GM13976 (cell line): ENCODE measurements around the gene ZNF283.
"Not testable (repeated sequence)": the region's sequence is repeated elsewhere in the genome, so short reads cannot be mapped to it uniquely, and the experiment has no call there.

ENCODE experiments used
- DNase-seq: peaks from one replicate; pipeline ENCODE4 v3.0.0; 2012; ENCODE audit warnings: low spot score
- CTCF ChIP-seq: IDR thresholded peaks from 2 replicates; pipeline ENCODE4 v1.5.1; 2012; ENCODE audit warnings: borderline replicate concordance, mild to moderate bottlenecking; ENCODE audit not compliant: insufficient read depth; ENCODE audit errors: extremely low read depth, missing control alignments, control extremely low read depth
- in situ Hi-C: fragments of 300-500 bp; cut with MboI; formaldehyde crosslinking; loops from one replicate; pipeline ENCODE4 v1.12.0; 2022; ENCODE audit warnings: low sequenced_read_pairs, mixed read lengths, inconsistent platforms; ENCODE audit not compliant: unreplicated experiment

Gene ZNF283

GRCh38 chr19:43820098-43820883 lies 6.8 kb upstream of the ZNF283 start:
- peak; percentile 49 for DNase-seq
- no peak for TF ChIP-seq CTCF
- in situ Hi-C loops, result no loop called here

- TF ChIP-seq CTCF, result no peak
- in situ Hi-C loops, result no loop called here
- no peak for DNase-seq
These were observed 6.3 kb upstream of the ZNF283 start for GRCh38 chr19:43820884-43821215.

GRCh38 chr19:43823856-43824255 lies 3.3 kb upstream of the ZNF283 start:
- in situ Hi-C loops, DNase-seq: not testable (repeated sequence)

GRCh38 chr19:43824572-43824971 lies 2.5 kb upstream of the ZNF283 start:
- DNase-seq, in situ Hi-C loops: not testable (repeated sequence)

GRCh38 chr19:43839139-43839538 lies 12.0 kb downstream of the ZNF283 start:
- TF ChIP-seq CTCF, result no peak
- in situ Hi-C loops, result no loop called here
- no peak for DNase-seq

- DNase-seq, result no peak
- no peak for TF ChIP-seq CTCF
- in situ Hi-C loops, result no loop called here
These were observed 14.9 kb downstream of the ZNF283 start for GRCh38 chr19:43842007-43842406.

- in situ Hi-C loops, result no loop called here
- TF ChIP-seq CTCF, result no peak
These were observed 20.1 kb downstream of the ZNF283 start for GRCh38 chr19:43847246-43847645.

GRCh38 chr19:43847884-43848283 lies 20.8 kb downstream of the ZNF283 start:
- in situ Hi-C loops, result no loop called here
- TF ChIP-seq CTCF, result no peak
- DNase-seq, result no peak

More at GRCh38 chr19:43847246-43847645, 20.1 kb downstream of the ZNF283 start:
- no peak for DNase-seq
